GM23338 (cell line): Measurements from ENCODE around the gene DIDO1. TPM values are rescaled to one million over a fixed set of nuclear protein-coding genes. Genes with fewer than 3 reads are reported as not detected.

Source experiments
- ATAC-seq: fragments of 200-7000 bp; cut with Tn5 transposase; 3 replicates; pipeline ENCODE4 v1.9.1; 2020
- DNase-seq: peaks from one replicate; pipeline ENCODE4 v3.0.0-alpha.2; 2015; ENCODE audit warnings: low spot score
- H2AFZ ChIP-seq: fragments of 200-600 bp; sonication (generic); 2 replicates; pipeline ENCODE4 v1.8.0; 2016; ENCODE audit warnings: antibody characterized with exemption, mild to moderate bottlenecking, moderate library complexity
- H3F3A ChIP-seq: fragments of 200-600 bp; sonication (generic); replicated peaks from 2 replicates; pipeline ENCODE4 v1.8.0; 2017; ENCODE audit warnings: antibody characterized with exemption, mixed run types, low read depth
- H3K27ac ChIP-seq: fragments of 200-600 bp; sonication (generic); 2 replicates; pipeline ENCODE4 v1.6.1; 2016; ENCODE audit warnings: low read depth
- H3K27me3 ChIP-seq: fragments of 200-600 bp; sonication (generic); 2 replicates; pipeline ENCODE4 v1.8.0; 2016; ENCODE audit warnings: mild to moderate bottlenecking, mixed run types, moderate library complexity; ENCODE audit not compliant: insufficient read depth
- H3K36me3 ChIP-seq: fragments of 200-600 bp; sonication (generic); 2 replicates; pipeline ENCODE4 v1.8.0; 2016; ENCODE audit warnings: mild to moderate bottlenecking; ENCODE audit not compliant: insufficient read depth
- H3K4me1 ChIP-seq: fragments of 200-600 bp; sonication (generic); 2 replicates; pipeline ENCODE4 v1.8.0; 2016; ENCODE audit warnings: mild to moderate bottlenecking, moderate library complexity; ENCODE audit not compliant: insufficient read depth
- H3K4me2 ChIP-seq: fragments of 200-600 bp; sonication (generic); 2 replicates; pipeline ENCODE4 v1.7.1; 2017; ENCODE audit warnings: mixed run types
- H3K4me3 ChIP-seq: fragments of 200-600 bp; sonication (generic); 2 replicates; pipeline ENCODE4 v1.6.1; 2016; ENCODE audit warnings: mixed run types
- H3K79me2 ChIP-seq: fragments of 200-600 bp; sonication (generic); replicated peaks from 2 replicates; pipeline ENCODE4 v1.8.0; 2017; ENCODE audit warnings: mild to moderate bottlenecking; ENCODE audit not compliant: insufficient read depth
- H3K9me2 ChIP-seq: fragments of 200-600 bp; sonication (generic); 2 replicates; pipeline ENCODE4 v1.8.0; 2017; ENCODE audit not compliant: insufficient read depth
- H4K20me1 ChIP-seq: fragments of 200-600 bp; sonication (generic); replicated peaks from 2 replicates; pipeline ENCODE4 v1.8.0; 2017; ENCODE audit warnings: mild to moderate bottlenecking; ENCODE audit not compliant: insufficient read depth
- H3K27ac Mint-ChIP-seq: 2 replicates; pipeline ENCODE4 v1.8.0; 2020; ENCODE audit warnings: inconsistent platforms, mild to moderate bottlenecking, moderate library complexity, mixed read lengths
- H3K27me3 Mint-ChIP-seq: 3 replicates; pipeline ENCODE4 v1.8.0; 2022; ENCODE audit warnings: low read depth, mild to moderate bottlenecking, moderate library complexity, mixed read lengths, inconsistent platforms; ENCODE audit not compliant: insufficient read depth, poor library complexity
- H3K36me3 Mint-ChIP-seq: 3 replicates; pipeline ENCODE4 v1.8.0; 2021; ENCODE audit warnings: low read depth, mild to moderate bottlenecking, inconsistent platforms, moderate library complexity, mixed read lengths
- H3K4me1 Mint-ChIP-seq: 3 replicates; pipeline ENCODE4 v1.8.0; 2020; ENCODE audit warnings: mild to moderate bottlenecking, inconsistent platforms, mixed read lengths
- H3K4me3 Mint-ChIP-seq: 3 replicates; pipeline ENCODE4 v1.8.0; 2021; ENCODE audit warnings: moderate library complexity, mild to moderate bottlenecking, inconsistent platforms, mixed read lengths
- H3K9me3 Mint-ChIP-seq: 3 replicates; pipeline ENCODE4 v1.8.0; 2020; ENCODE audit warnings: moderate library complexity, mild to moderate bottlenecking, inconsistent platforms, mixed read lengths
- EZH2 ChIP-seq: fragments of 200-600 bp; sonication (generic); IDR thresholded peaks from one replicate; pipeline ENCODE4 v1.8.0; 2017; ENCODE audit warnings: antibody characterized with exemption, mild to moderate bottlenecking, low read depth; ENCODE audit not compliant: unreplicated experiment
- EZH2phosphoT487 ChIP-seq: fragments of 200-600 bp; sonication (generic); IDR thresholded peaks from one replicate; pipeline ENCODE4 v1.8.1; 2018; ENCODE audit warnings: antibody characterized with exemption; ENCODE audit not compliant: unreplicated experiment
- polyA plus RNA-seq: library from polyadenylated mRNA; unstranded; fragments of >200 nt; fragmentation: Nextera tagmentation; extraction: Ambion mirVana; gene quantifications from 2 replicates; pipeline ENCODE4 v1.2.1, GENCODE V29; 2016
- total RNA-seq: library from RNA; depleted of rRNA; stranded (reverse); fragments of >200 nt; shearing (Covaris generic); gene quantifications from 2 replicates; pipeline ENCODE4 v1.2.3, GENCODE V29; 2014
- TF ChIP-seq, protein P1 (sequence below), 2 experiments: fragments of 200-600 bp in 1 of 2; sonication (generic) in 1 of 2; conservative IDR thresholded peaks; 2 replicates each; pipeline versions ENCODE4 v1.5.1 to v1.6.1; 2016 to 2017; ENCODE audit warnings: antibody characterized with exemption in 2 of 2, low read depth in 2 of 2, mild to moderate bottlenecking in 2 of 2, moderate library complexity in 1 of 2
- TF ChIP-seq, protein P2 (sequence below): fragments of 250-450 bp; sonication (Bioruptor Pico); IDR thresholded peaks from 2 replicates; pipeline ENCODE4 v1.5.0; 2020; ENCODE audit warnings: mild to moderate bottlenecking, moderate library complexity

DIDO1 gene
- total and polyA plus RNA-seq, 2 experiments from 2014 or later, result 72.4 to 162 TPM

DNA sequence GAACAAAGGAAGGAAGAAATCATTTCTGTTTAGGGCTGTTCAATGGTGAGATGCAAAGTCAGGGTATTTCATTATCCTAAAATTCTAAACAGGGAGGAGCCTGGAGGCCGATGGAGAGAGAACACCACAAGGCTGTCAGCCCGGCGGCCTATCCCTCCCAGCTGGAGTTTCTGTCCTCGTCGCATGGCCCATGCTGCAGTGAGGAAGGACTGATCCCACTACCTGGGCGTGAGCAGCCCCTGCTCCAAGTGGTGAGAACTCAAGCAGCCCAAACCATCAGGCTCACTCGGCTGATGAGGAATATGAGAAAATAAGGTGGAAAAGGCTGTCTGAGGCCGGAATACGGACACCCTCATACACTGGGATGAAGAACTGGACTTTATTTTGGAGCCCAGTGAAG, 30.8 kb downstream of the DIDO1 start (continued):
- TF ChIP-seq, protein P1, sequence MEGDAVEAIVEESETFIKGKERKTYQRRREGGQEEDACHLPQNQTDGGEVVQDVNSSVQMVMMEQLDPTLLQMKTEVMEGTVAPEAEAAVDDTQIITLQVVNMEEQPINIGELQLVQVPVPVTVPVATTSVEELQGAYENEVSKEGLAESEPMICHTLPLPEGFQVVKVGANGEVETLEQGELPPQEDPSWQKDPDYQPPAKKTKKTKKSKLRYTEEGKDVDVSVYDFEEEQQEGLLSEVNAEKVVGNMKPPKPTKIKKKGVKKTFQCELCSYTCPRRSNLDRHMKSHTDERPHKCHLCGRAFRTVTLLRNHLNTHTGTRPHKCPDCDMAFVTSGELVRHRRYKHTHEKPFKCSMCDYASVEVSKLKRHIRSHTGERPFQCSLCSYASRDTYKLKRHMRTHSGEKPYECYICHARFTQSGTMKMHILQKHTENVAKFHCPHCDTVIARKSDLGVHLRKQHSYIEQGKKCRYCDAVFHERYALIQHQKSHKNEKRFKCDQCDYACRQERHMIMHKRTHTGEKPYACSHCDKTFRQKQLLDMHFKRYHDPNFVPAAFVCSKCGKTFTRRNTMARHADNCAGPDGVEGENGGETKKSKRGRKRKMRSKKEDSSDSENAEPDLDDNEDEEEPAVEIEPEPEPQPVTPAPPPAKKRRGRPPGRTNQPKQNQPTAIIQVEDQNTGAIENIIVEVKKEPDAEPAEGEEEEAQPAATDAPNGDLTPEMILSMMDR (conservative IDR thresholded peaks at IDR 0.05; ENCODE audit: low read depth in 2 of 2), result no peak

DNA sequence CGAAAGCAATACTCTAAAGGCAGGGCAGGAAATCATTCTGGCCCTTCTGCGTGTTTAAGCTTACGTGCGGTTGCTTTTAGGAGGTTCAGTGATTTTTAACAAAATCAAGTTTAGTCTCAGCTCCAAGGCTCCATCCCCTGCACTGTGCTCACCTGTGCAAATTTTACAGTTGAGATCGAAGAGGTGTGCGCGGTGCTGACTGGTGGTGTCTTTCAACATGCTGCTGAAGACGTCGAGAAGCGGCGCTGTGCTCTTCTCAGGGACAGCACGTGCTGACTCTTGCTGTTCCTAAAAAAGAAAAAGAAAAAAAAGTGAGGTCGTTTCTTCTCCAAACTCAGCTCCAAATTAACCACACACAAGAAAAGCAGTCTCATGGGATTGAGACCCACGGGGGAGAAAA, 32.0 kb downstream of the DIDO1 start:
- Histone ChIP-seq H3K27ac (no peak overlapping the region), H3K9me2 (no peaks in the 10 kb centered on the region), H3F3A (peaks cover 73% of the 10 kb centered on the region), H3K4me2 (no peak overlapping the region), H3K79me2 (no peaks in the 10 kb centered on the region), H4K20me1 (peaks cover 42% of the 10 kb centered on the region), H3K36me3 (peaks cover 72% of the 10 kb centered on the region), H3K27me3 (no peaks in the 10 kb centered on the region), H2AFZ (no peak overlapping the region), H3K4me3 (no peak overlapping the region), H3K4me1 (peaks cover 14% of the 10 kb centered on the region)
- peaks cover 72% of the 10 kb centered on the region for H3K36me3 Mint-ChIP-seq
- no peak for TF ChIP-seq EZH2phosphoT487
- TF ChIP-seq, protein P2, sequence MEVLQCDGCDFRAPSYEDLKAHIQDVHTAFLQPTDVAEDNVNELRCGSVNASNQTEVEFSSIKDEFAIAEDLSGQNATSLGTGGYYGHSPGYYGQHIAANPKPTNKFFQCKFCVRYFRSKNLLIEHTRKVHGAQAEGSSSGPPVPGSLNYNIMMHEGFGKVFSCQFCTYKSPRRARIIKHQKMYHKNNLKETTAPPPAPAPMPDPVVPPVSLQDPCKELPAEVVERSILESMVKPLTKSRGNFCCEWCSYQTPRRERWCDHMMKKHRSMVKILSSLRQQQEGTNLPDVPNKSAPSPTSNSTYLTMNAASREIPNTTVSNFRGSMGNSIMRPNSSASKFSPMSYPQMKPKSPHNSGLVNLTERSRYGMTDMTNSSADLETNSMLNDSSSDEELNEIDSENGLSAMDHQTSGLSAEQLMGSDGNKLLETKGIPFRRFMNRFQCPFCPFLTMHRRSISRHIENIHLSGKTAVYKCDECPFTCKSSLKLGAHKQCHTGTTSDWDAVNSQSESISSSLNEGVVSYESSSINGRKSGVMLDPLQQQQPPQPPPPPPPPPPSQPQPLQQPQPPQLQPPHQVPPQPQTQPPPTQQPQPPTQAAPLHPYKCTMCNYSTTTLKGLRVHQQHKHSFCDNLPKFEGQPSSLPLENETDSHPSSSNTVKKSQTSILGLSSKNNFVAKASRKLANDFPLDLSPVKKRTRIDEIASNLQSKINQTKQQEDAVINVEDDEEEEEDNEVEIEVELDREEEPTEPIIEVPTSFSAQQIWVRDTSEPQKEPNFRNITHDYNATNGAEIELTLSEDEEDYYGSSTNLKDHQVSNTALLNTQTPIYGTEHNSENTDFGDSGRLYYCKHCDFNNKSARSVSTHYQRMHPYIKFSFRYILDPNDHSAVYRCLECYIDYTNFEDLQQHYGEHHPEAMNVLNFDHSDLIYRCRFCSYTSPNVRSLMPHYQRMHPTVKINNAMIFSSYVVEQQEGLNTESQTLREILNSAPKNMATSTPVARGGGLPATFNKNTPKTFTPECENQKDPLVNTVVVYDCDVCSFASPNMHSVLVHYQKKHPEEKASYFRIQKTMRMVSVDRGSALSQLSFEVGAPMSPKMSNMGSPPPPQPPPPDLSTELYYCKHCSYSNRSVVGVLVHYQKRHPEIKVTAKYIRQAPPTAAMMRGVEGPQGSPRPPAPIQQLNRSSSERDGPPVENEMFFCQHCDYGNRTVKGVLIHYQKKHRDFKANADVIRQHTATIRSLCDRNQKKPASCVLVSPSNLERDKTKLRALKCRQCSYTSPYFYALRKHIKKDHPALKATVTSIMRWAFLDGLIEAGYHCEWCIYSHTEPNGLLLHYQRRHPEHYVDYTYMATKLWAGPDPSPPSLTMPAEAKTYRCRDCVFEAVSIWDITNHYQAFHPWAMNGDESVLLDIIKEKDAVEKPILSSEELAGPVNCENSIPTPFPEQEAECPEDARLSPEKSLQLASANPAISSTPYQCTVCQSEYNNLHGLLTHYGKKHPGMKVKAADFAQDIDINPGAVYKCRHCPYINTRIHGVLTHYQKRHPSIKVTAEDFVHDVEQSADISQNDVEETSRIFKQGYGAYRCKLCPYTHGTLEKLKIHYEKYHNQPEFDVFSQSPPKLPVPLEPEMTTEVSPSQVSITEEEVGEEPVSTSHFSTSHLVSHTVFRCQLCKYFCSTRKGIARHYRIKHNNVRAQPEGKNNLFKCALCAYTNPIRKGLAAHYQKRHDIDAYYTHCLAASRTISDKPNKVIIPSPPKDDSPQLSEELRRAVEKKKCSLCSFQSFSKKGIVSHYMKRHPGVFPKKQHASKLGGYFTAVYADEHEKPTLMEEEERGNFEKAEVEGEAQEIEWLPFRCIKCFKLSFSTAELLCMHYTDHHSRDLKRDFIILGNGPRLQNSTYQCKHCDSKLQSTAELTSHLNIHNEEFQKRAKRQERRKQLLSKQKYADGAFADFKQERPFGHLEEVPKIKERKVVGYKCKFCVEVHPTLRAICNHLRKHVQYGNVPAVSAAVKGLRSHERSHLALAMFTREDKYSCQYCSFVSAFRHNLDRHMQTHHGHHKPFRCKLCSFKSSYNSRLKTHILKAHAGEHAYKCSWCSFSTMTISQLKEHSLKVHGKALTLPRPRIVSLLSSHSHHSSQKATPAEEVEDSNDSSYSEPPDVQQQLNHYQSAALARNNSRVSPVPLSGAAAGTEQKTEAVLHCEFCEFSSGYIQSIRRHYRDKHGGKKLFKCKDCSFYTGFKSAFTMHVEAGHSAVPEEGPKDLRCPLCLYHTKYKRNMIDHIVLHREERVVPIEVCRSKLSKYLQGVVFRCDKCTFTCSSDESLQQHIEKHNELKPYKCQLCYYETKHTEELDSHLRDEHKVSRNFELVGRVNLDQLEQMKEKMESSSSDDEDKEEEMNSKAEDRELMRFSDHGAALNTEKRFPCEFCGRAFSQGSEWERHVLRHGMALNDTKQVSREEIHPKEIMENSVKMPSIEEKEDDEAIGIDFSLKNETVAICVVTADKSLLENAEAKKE (CRISPR knock-in tag), result no peak
- no peak for TF ChIP-seq EZH2
- H3K4me1 Mint-ChIP-seq, result peaks cover 19% of the 10 kb centered on the region
- H3K4me3 Mint-ChIP-seq, result no peak overlapping the region
- DNase-seq (no peak), ATAC-seq (no peak)
- peaks cover 22% of the 10 kb centered on the region for H3K27me3 Mint-ChIP-seq
- H3K9me3 Mint-ChIP-seq, result no peaks in the 10 kb centered on the region; the same call in 2 of the 3 replicates
- H3K27ac Mint-ChIP-seq, result no peak overlapping the region
